HepG2 (cell line): Measurements from ENCODE around the gene ATG7.

Experiments used
- AKAP8 ChIP-seq: sonication (generic); formaldehyde crosslinking; IDR thresholded peaks from 2 replicates; pipeline ENCODE4 v1.5.1; 2020; ENCODE audit warnings: mild to moderate bottlenecking, missing genetic modification reagents
- EP300 ChIP-seq, 3 experiments: sonication (generic) in 1 of 3; formaldehyde crosslinking in 1 of 3; IDR thresholded peaks; 2 replicates each; pipeline versions ENCODE4 v1.5.1 to v1.6.1; 2011 to 2020; ENCODE audit warnings: low read depth in 2 of 3, low read length in 2 of 3, borderline replicate concordance in 1 of 3, improper control_type of control experiment in 1 of 3, mild to moderate bottlenecking in 1 of 3, missing genetic modification reagents in 1 of 3, moderate library complexity in 1 of 3
- GZF1 ChIP-seq: sonication (generic); formaldehyde crosslinking; IDR thresholded peaks from 2 replicates; pipeline ENCODE4 v1.5.1; 2020; ENCODE audit warnings: mild to moderate bottlenecking, missing genetic modification reagents
- HNRNPUL1 ChIP-seq: fragments of 200-400 bp; formaldehyde crosslinking; IDR thresholded peaks from 2 replicates; pipeline ENCODE4 v1.6.1; 2017; ENCODE audit warnings: low read depth, mild to moderate bottlenecking, low read length, moderate library complexity
- KDM1A ChIP-seq: IDR thresholded peaks from 2 replicates; pipeline ENCODE4 v1.6.1; 2016; ENCODE audit warnings: missing compliant biosample characterization
- TAF15 ChIP-seq: fragments of 200-400 bp; formaldehyde crosslinking; IDR thresholded peaks from one replicate; pipeline ENCODE4 v1.6.1; 2018; ENCODE audit warnings: mild to moderate bottlenecking, low read depth, low read length; ENCODE audit not compliant: poor library complexity, severe bottlenecking
- XRCC5 ChIP-seq: fragments of 200-400 bp; formaldehyde crosslinking; optimal IDR thresholded peaks from 2 replicates; pipeline ENCODE3; 2017; ENCODE audit warnings: mild to moderate bottlenecking, low read length
- ZNF335 ChIP-seq: sonication (generic); formaldehyde crosslinking; IDR thresholded peaks from 2 replicates; pipeline ENCODE4 v1.4.0; 2020; ENCODE audit warnings: missing genetic modification reagents
- ZSCAN29 ChIP-seq: sonication (generic); formaldehyde crosslinking; conservative IDR thresholded peaks from 2 replicates; pipeline ENCODE4 v1.4.0; 2020; ENCODE audit warnings: mild to moderate bottlenecking, missing genetic modification reagents
- TF ChIP-seq, protein P1 (sequence below): sonication (generic); formaldehyde crosslinking; conservative IDR thresholded peaks from 2 replicates; pipeline ENCODE4 v1.4.0; 2020; ENCODE audit warnings: missing genetic modification reagents
- TF ChIP-seq, protein P2 (sequence below): sonication (generic); formaldehyde crosslinking; IDR thresholded peaks from 2 replicates; pipeline ENCODE4 v1.5.0; 2020; ENCODE audit warnings: mild to moderate bottlenecking, missing genetic modification reagents, moderate library complexity
- TF ChIP-seq, protein P3 (sequence below): IDR thresholded peaks from 2 replicates; pipeline ENCODE4 v1.6.1; 2012; ENCODE audit warnings: inconsistent platforms

- TF ChIP-seq GZF1 (CRISPR knock-in tag) = no peak
- TF ChIP-seq EP300 (IDR thresholded peaks at IDR 0.05; ENCODE audit: low read depth in 2 of 2, low read length in 2 of 2) = no peak
- TF ChIP-seq EP300 (CRISPR knock-in tag; IDR thresholded peaks at IDR 0.05; ENCODE audit: borderline replicate concordance) = no peak
- TF ChIP-seq HNRNPUL1 = no peak
- TF ChIP-seq, protein P1, sequence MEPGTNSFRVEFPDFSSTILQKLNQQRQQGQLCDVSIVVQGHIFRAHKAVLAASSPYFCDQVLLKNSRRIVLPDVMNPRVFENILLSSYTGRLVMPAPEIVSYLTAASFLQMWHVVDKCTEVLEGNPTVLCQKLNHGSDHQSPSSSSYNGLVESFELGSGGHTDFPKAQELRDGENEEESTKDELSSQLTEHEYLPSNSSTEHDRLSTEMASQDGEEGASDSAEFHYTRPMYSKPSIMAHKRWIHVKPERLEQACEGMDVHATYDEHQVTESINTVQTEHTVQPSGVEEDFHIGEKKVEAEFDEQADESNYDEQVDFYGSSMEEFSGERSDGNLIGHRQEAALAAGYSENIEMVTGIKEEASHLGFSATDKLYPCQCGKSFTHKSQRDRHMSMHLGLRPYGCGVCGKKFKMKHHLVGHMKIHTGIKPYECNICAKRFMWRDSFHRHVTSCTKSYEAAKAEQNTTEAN (CRISPR knock-in tag) = no peak
- no peak for TF ChIP-seq KDM1A (CRISPR knock-in tag)
- TF ChIP-seq TAF15 = no peak
- no peak for TF ChIP-seq ZNF335 (CRISPR knock-in tag)
- TF ChIP-seq, protein P2, sequence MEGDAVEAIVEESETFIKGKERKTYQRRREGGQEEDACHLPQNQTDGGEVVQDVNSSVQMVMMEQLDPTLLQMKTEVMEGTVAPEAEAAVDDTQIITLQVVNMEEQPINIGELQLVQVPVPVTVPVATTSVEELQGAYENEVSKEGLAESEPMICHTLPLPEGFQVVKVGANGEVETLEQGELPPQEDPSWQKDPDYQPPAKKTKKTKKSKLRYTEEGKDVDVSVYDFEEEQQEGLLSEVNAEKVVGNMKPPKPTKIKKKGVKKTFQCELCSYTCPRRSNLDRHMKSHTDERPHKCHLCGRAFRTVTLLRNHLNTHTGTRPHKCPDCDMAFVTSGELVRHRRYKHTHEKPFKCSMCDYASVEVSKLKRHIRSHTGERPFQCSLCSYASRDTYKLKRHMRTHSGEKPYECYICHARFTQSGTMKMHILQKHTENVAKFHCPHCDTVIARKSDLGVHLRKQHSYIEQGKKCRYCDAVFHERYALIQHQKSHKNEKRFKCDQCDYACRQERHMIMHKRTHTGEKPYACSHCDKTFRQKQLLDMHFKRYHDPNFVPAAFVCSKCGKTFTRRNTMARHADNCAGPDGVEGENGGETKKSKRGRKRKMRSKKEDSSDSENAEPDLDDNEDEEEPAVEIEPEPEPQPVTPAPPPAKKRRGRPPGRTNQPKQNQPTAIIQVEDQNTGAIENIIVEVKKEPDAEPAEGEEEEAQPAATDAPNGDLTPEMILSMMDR (CRISPR knock-in tag) = no peak
- TF ChIP-seq AKAP8 (CRISPR knock-in tag) = no peak
- no peak for TF ChIP-seq ZSCAN29 (CRISPR knock-in tag)
- TF ChIP-seq XRCC5 = no peak
- TF ChIP-seq, protein P3, sequence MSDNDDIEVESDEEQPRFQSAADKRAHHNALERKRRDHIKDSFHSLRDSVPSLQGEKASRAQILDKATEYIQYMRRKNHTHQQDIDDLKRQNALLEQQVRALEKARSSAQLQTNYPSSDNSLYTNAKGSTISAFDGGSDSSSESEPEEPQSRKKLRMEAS = no peak
Observed at GRCh38 chr3:11386465-11387113, 114.4 kb downstream of the ATG7 start.
